Endothelial cell of coronary artery (primary cell): ENCODE data around the gene TOMM5. TPM values are rescaled to one million over a fixed set of nuclear protein-coding genes. Genes with fewer than 3 reads are reported as not detected.

ENCODE experiments used
- total RNA-seq: library from RNA; depleted of rRNA; stranded (reverse); fragments of >200 nt; gene quantifications from 2 replicates; pipeline ENCODE4 v1.2.3, GENCODE V29; 2014

Gene TOMM5
- total RNA-seq = 166 and 198 TPM in 2 replicates

DNA sequence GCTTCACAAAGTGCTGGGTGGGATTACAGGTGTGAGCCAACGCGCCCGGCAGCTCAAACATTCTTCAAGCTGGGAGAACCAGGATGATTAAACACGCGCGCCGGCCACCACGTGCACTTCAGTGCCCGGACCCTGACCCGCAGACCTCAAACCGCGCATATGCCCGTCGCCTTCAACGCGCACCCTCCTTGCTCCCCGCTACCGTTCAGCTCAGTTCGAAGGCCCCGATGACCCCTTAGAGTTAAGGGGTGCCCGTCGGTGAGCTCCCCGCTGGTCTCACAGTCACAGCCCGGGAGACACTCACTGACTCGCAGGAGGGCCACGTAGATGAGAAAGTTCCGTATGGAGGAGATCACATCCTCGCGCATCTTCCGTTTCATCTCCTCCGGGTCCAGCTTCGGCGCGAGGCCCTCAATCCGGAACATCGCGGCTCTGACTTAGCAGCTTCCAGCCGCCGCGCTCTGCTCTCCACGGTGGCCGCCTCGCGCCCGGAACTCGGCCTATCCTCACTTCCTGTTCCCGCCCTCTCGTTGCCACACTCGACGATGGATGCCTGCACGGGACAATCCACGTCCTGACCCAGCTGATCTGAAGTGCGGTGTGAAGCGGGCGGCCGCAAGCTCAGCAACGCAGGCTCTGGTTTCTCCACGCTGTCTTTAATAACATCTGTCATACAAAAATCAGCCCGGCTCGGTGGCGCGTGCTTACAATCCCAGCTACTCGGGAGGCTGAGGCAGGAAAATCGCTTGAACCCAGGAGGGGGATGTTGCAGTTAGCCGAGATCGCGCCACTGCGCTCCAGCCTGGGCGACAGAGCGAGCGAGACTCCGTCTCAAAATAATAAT is at the start of gene TOMM5:
TSS of gene TOMM5 (minus strand) at position 490 of the 844 bp plus-strand sequence. CDS start at position 425, 65 bp downstream.

DNA sequence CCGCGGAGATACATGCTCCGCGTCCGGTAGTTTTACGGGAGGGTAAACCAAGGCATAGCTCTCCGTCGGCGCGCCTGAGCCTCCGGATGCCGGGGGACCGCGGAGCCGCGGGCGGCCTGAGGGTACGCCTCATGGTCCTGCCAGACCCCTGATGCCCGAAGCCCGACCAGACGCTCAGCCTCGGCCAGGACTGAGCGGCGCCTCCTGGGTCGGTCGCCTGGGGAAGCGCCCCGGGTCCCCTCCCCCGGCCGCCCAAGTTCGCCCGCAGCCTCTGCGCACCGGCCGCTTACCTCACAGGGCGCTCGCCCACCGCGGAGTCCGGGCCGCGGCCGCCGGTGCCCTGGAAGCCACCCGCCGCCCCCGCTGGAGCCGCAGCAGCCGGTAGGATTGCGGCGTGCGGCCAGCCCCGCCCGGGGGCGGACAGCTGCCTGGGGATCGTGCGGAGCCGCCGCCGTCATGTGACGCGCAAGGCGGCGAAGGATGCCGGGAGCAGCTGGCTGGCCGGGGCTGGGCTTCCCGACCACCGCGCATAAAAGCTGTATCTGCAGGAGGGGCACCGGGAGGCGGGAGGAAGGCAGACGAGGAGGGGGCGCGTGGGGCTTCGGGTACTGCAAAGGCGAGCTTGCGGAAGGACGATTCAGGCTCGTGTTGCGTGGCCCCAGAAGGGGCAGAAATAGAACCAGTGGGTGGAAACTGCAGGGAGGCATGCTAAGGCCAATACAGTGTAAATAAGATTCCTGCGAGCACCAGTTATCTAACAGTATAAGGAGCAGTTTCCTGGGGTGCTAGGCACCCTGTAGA is 16.3 kb downstream of the TOMM5 start, which contains the start of gene FBXO10:
TSS of gene FBXO10 (minus strand) at position 460 of the 801 bp plus-strand sequence. CDS start 34,612 bp downstream, outside the sequence.

Other genes with a start within 250 kb of the TOMM5 start
- 113 and 129 TPM in 2 replicates for gene GRHPR, start 169.9 kb downstream of the TOMM5 start, total RNA-seq
- 6.7 and 8.4 TPM in 2 replicates for gene ZBTB5, start 127.1 kb downstream of the TOMM5 start, total RNA-seq
- 23.5 and 29.6 TPM in 2 replicates for gene POLR1E, start 106.6 kb downstream of the TOMM5 start, total RNA-seq
- 8.3 and 10.1 TPM in 2 replicates for gene FBXO10, start 16.2 kb downstream of the TOMM5 start, total RNA-seq
- gene FRMPD1, start 58.4 kb upstream of the TOMM5 start, total RNA-seq = not detected in 2 replicates
- 1.8 and 2.5 TPM in 2 replicates for gene TRMT10B, start 161.2 kb upstream of the TOMM5 start, total RNA-seq
- 30.2 and 35.8 TPM in 2 replicates for gene EXOSC3, start 192.5 kb upstream of the TOMM5 start, total RNA-seq
- 11.3 and 18.9 TPM in 2 replicates for gene DCAF10, start 208.2 kb upstream of the TOMM5 start, total RNA-seq